Cardiac muscle cell (in vitro differentiated cells and primary cell): ENCODE measurements around the gene RERE. TPM values are rescaled to one million over a fixed set of nuclear protein-coding genes. Genes with fewer than 3 reads are reported as not detected.
A peak's percentile ranks its signal among the peaks of the same experiment; 100 is the strongest.

Source experiments
- DNase-seq, 2 donors: peaks; one replicate each; pipeline versions ENCODE4 v3.0.0 to v3.0.0-alpha.2; 2010 to 2017; ENCODE audit warnings: low read depth in 1 of 2, low spot score in 1 of 2
- H3K27ac ChIP-seq: fragments of 200-600 bp; sonication (generic); 2 replicates; pipeline ENCODE4 v1.5.1; 2016
- H3K27me3 ChIP-seq: fragments of 200-600 bp; sonication (generic); 2 replicates; pipeline ENCODE4 v1.6.0; 2016; ENCODE audit warnings: control low read depth
- H3K36me3 ChIP-seq: fragments of 200-600 bp; sonication (generic); 2 replicates; pipeline ENCODE4 v1.5.1; 2016; ENCODE audit warnings: control low read depth
- H3K4me1 ChIP-seq: fragments of 200-600 bp; sonication (generic); 2 replicates; pipeline ENCODE4 v1.8.1; 2017; ENCODE audit warnings: low read depth, mild to moderate bottlenecking, mixed run types
- H3K4me3 ChIP-seq: fragments of 200-600 bp; sonication (generic); 2 replicates; pipeline ENCODE4 v1.5.1; 2016; ENCODE audit warnings: mild to moderate bottlenecking
- H3K9me3 ChIP-seq: fragments of 200-600 bp; sonication (generic); 2 replicates; pipeline ENCODE4 v1.5.1; 2017; ENCODE audit warnings: low read depth, mild to moderate bottlenecking, control low read depth
- polyA plus RNA-seq: library from polyadenylated mRNA; unstranded; fragments of >200 nt; fragmentation: Nextera tagmentation; extraction: Ambion mirVana; gene quantifications from 2 replicates; pipeline ENCODE4 v1.2.1, GENCODE V29; 2016
- total RNA-seq: library from RNA; depleted of rRNA; stranded (reverse); fragments of >200 nt; gene quantifications from 2 replicates; pipeline ENCODE4 v1.2.3, GENCODE V29; 2016
- TF ChIP-seq, protein P1 (sequence below): IDR thresholded peaks from 2 replicates; pipeline ENCODE4 v1.5.1; 2012; ENCODE audit warnings: low read depth, mild to moderate bottlenecking, low read length

The RERE gene
- total and polyA plus RNA-seq, 2 experiments from 2014 or later: 72.5 to 81.0 TPM

DNA sequence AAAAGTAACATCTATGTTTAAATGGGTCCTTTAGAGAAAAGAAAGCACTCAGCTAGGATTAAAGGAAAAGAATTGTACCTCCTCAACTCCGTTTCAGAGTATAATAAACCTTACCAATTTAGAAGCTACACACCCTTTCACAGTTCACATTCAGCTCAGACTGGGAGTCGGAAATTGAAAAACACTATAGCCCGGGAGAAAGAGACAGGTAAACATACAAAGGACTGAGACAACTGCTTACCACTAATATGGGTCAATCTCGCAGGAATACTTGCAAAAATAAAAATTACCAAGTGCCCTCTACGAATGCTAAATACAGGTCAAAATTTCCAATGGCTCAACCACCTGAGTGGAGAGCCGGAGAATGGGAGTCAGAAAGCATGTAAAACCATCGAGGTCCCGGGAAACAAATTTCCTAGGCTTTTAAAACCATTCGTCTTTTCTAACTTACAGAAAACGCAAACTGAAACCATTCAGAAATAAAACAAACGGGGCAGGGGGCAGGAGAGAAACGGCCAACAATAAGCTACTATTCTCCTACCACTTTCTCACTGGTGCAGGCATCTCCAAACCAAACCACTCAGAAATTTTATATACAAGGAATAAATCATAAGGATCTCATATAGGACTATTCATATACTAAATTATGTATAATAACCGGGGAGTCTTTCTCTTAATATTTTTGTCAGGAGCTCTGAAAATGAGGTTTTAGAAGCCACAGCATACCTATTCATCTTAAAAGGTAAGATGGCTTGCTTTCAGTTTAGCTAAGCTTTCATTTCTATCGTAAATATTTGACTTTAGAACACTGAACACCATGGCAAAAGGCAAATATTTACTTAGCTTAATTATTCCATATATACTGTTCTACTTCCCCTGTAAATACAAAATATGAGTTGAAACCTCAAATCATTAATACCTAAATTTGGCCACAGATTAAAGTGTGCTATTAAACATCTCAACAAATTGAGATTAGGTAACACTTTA lies 136.5 kb downstream of the RERE start:
- peak overlapping the region; percentile 83 for H3K27ac ChIP-seq
- H3K27me3 ChIP-seq: no peaks in the 10 kb centered on the region
- no peak overlapping the region for H3K4me3 ChIP-seq
- no peaks in the 10 kb centered on the region for H3K36me3 ChIP-seq
- TF ChIP-seq, protein P1, sequence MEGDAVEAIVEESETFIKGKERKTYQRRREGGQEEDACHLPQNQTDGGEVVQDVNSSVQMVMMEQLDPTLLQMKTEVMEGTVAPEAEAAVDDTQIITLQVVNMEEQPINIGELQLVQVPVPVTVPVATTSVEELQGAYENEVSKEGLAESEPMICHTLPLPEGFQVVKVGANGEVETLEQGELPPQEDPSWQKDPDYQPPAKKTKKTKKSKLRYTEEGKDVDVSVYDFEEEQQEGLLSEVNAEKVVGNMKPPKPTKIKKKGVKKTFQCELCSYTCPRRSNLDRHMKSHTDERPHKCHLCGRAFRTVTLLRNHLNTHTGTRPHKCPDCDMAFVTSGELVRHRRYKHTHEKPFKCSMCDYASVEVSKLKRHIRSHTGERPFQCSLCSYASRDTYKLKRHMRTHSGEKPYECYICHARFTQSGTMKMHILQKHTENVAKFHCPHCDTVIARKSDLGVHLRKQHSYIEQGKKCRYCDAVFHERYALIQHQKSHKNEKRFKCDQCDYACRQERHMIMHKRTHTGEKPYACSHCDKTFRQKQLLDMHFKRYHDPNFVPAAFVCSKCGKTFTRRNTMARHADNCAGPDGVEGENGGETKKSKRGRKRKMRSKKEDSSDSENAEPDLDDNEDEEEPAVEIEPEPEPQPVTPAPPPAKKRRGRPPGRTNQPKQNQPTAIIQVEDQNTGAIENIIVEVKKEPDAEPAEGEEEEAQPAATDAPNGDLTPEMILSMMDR: no peak
- DNase-seq: no peak
- peaks cover 62% of the 10 kb centered on the region for H3K4me1 ChIP-seq
- H3K9me3 ChIP-seq: no peaks in the 10 kb centered on the region

GRCh38 chr1:8679929-8680663 lies 137.3 kb downstream of the RERE start:
- H3K36me3 ChIP-seq: no peaks in the 10 kb centered on the region
- peaks cover 56% of the 10 kb centered on the region for H3K4me1 ChIP-seq
- H3K4me3 ChIP-seq: no peak overlapping the region
- H3K27me3 ChIP-seq: no peaks in the 10 kb centered on the region
- TF ChIP-seq, protein P1: no peak
- H3K27ac ChIP-seq: peak overlapping the region; percentile 83
- no peak for DNase-seq
- H3K9me3 ChIP-seq: no peaks in the 10 kb centered on the region

DNA sequence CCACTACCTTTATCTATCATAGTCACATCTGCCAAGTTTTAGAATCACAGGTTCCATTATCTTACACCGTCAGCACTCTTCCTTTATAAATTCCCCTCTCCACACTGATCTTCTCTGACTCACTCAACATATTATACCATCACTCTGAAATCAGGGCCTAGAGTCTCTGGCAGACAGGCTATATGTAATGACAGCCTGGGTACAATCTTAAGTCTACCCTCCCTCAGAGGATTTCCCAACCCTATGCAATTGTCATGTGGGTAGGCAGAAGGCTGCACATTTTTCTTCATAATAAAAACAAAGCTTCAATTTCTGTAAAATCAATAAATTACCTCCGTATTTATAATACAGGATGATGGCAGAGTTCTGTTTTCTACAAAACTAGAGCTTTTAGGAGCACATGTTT lies 138.0 kb downstream of the RERE start:
- peak overlapping the region; percentile 83 for H3K27ac ChIP-seq
- TF ChIP-seq, protein P1: no peak
- H3K27me3 ChIP-seq: no peaks in the 10 kb centered on the region
- DNase-seq: peak in 1 of 2 donors; percentile 65
- no peaks in the 10 kb centered on the region for H3K9me3 ChIP-seq
- H3K4me3 ChIP-seq: no peak overlapping the region
- no peaks in the 10 kb centered on the region for H3K36me3 ChIP-seq
- H3K4me1 ChIP-seq: peaks cover 56% of the 10 kb centered on the region

DNA sequence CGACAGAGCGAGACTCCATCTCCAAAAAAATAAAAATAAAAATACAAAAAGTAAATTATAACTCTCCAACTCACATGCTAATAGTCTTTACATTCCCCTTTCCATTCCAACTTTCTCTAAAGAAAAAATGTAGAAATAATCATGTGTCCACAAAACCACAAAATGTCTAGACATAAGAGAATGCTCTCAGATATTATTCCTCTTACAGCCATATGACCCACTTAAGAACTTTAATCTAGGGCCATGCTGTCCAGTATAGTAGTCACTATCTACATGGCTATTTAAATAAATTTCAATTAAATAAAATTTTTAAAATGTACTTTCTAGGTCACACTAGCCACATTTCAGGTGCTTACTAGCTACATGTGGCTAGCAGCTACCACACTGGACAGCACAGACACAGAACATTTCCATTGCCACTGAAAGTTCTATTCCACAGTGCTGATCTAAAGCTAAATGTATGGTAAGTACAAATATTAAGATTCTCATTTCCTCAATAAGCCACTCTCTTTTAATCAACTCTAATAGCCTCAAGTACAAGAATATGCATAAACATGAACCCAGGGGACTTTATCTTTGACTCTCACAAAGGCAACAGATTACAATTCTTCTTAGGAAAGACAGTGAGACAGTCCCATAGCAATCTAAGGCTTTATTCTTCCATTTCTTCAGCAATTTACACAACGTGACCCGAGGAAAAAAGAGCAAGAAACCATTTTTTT lies 138.6 kb downstream of the RERE start:
- no peak for DNase-seq
- H3K4me3 ChIP-seq: no peak overlapping the region
- no peaks in the 10 kb centered on the region for H3K27me3 ChIP-seq
- peaks cover 58% of the 10 kb centered on the region for H3K4me1 ChIP-seq
- H3K9me3 ChIP-seq: no peaks in the 10 kb centered on the region
- TF ChIP-seq, protein P1: no peak
- H3K27ac ChIP-seq: peak overlapping the region; percentile 83
- H3K36me3 ChIP-seq: no peaks in the 10 kb centered on the region

DNA sequence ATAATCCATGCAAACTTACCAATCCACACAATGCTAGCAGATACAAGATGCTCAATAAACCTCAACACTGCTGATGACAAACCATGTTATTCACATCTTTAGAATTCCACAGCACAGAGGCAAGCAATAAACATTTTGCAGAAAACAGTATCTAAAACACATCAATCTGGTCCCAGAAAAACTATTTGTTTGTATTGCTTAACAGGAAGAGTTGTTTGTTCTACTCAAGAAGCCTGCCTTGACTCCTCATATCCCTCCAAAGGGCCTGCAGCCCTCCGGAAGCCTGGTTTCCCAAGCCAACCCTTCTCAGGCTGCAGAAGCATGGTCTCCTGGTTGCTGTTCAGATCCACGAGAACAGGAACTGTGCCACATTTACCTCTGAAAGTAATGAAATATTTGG lies 139.7 kb downstream of the RERE start:
- peak overlapping the region; percentile 35 for H3K27ac ChIP-seq
- no peaks in the 10 kb centered on the region for H3K9me3 ChIP-seq
- TF ChIP-seq, protein P1: no peak
- no peak for DNase-seq
- peaks cover 58% of the 10 kb centered on the region for H3K4me1 ChIP-seq
- H3K27me3 ChIP-seq: no peaks in the 10 kb centered on the region
- H3K4me3 ChIP-seq: no peak overlapping the region
- H3K36me3 ChIP-seq: no peaks in the 10 kb centered on the region
